Adrenal gland (tissue), 12 donors: ENCODE data around the gene CLASP1. TPM values are rescaled to one million over a fixed set of nuclear protein-coding genes. Genes with fewer than 3 reads are reported as not detected.
A peak's percentile ranks its signal among the peaks of the same experiment; 100 is the strongest.

Experiments
- DNase-seq, 7 donors: peaks; one replicate each; pipeline ENCODE4 v3.0.0-alpha.2; 2019 to 2020
- H3K27ac ChIP-seq, 5 donors: fragments of 200-600 bp; sonication (generic) in 4 of 5; 1 replicate in 3 of 5; 2 replicates in 2 of 5; pipeline versions ENCODE4 v1.5.1 to v1.8.0; 2016 to 2020; ENCODE audit warnings: mild to moderate bottlenecking in 1 of 5
- H3K27me3 ChIP-seq: fragments of 200-600 bp; 2 replicates; pipeline ENCODE4 v1.8.0; 2021
- H3K36me3 ChIP-seq, 2 donors: fragments of 200-600 bp; replicated peaks in 1 of 2; 1 replicate in 1 of 2; 2 replicates in 1 of 2; pipeline versions ENCODE4 v1.5.1 to v1.8.0; 2018 to 2022
- H3K4me1 ChIP-seq, 2 donors: fragments of 200-600 bp; replicated peaks in 1 of 2; 1 replicate in 1 of 2; 2 replicates in 1 of 2; pipeline versions ENCODE4 v1.5.1 to v1.8.0; 2018 to 2021
- H3K4me3 ChIP-seq, 4 donors: fragments of 200-600 bp; sonication (generic) in 3 of 4; one replicate each; pipeline ENCODE4 v1.5.1; 2016 to 2018
- H3K9me3 ChIP-seq, 3 donors: fragments of 200-600 bp; sonication (generic) in 1 of 3; replicated peaks in 1 of 3; 1 replicate in 2 of 3; 2 replicates in 1 of 3; pipeline versions ENCODE4 v1.5.1 to v1.8.0; 2016 to 2021
- CTCF ChIP-seq, 6 experiments: fragments of 450-650 bp in 4 of 6; fragments of 200-600 bp in 2 of 6; sonication (generic) in 1 of 6; IDR thresholded peaks; 1 replicate in 5 of 6; 2 replicates in 1 of 6; pipeline versions ENCODE4 v1.5.1 to v1.8.0; 2016 to 2021; ENCODE audit warnings: antibody characterized with exemption in 6 of 6, mild to moderate bottlenecking in 2 of 6, moderate library complexity in 1 of 6
- POLR2A ChIP-seq, 2 donors: fragments of 450-650 bp; IDR thresholded peaks; one replicate each; pipeline ENCODE4 v1.6.1; 2017; ENCODE audit warnings: antibody characterized with exemption in 2 of 2, mild to moderate bottlenecking in 2 of 2, moderate library complexity in 1 of 2
- WGBS, 4 donors: extraction: QIAGEN DNeasy Blood & Tissue Kit in 2 of 4; methylation state at CpG; one replicate each; pipeline versions ENCODE4 v1.1.5 to v1.1.7; 2013 to 2017; 5-methylcytosine and 5-hydroxymethylcytosine counted together
- intact Hi-C, 2 donors: fragments of 100-400 bp; cut with DNase I; formaldehyde crosslinking; loops; one replicate each; pipeline versions ENCODE4 v1.14.1 to v1.15.0; 2022 to 2023
- polyA plus RNA-seq, 3 donors: library from polyadenylated mRNA; stranded (reverse); fragments of 200-250 nt in 2 of 3; fragments of 350-450 nt in 1 of 3; fragmentation: Illumina TruSeq in 1 of 3; extraction: RNeasy Lipid Tissue Mini Kit (QIAGEN cat#74804) in 1 of 3; gene quantifications; one replicate each; pipeline ENCODE4 v1.2.3, GENCODE V29; 2013 to 2014
- total RNA-seq, 9 donors: library from RNA; depleted of rRNA in 4 of 9; stranded (reverse); fragments of >200 nt in 4 of 9; fragments of 120-200 nt in 1 of 9; fragmentation: NEBNext Ultra II Directional in 1 of 9; extraction: Animal tissue kit (Norgen Biotek cat#: 25700) in 1 of 9; gene quantifications; one replicate each; pipeline versions ENCODE4 v1.1.0 to v1.2.4, GENCODE V29; 2013 to 2023
- donor health status: healthy with polysubstance abuse.
- donor health status: Bipolar disorder and iron deficiency.
- donor health status: DM: yes; HTN: yes; CAD: no.
- donor health status: DM: no; HTN: no; CAD: no.
- donor health status: DM: no; HTN: no; CAD: no.
- donor health status: DM: yes; HTN: yes; CAD: no.

CLASP1 gene
- total and polyA plus RNA-seq, 12 donors = 14.9 to 66.1 (median 53.4) TPM

GRCh38 chr2:121532894-121533293 lies 116.4 kb downstream of the CLASP1 start:
- 65 to 79% (median 70%) methylated on average over 6 of the region's 6 CpGs for WGBS, 4 donors
- peak overlapping the region in 2 of 5 donors; percentile 51 to 98 for H3K27ac ChIP-seq
- no peaks in the 10 kb centered on the region for H3K27me3 ChIP-seq
- intact Hi-C loops = loop anchor here (5.0 to 10.0 kb wide), 5 partner anchors 112 to 189 kb away; partner anchors contain the start of gene CLASP1 (in 2 of the 2)
- TF ChIP-seq POLR2A (IDR thresholded peaks at IDR 0.05) = no peak
- TF ChIP-seq CTCF (IDR thresholded peaks at IDR 0.05) = no peak
- H3K36me3 ChIP-seq = no peaks in the 10 kb centered on the region
- H3K4me3 ChIP-seq = no peak overlapping the region
- H3K9me3 ChIP-seq = no peaks in the 10 kb centered on the region
- peaks cover 18 to 71% of the 10 kb centered on the region in 2 donors for H3K4me1 ChIP-seq
- DNase-seq = no peak

- no peak for DNase-seq
- Histone ChIP-seq H3K36me3 (no peaks in the 10 kb centered on the region), H3K27ac (peak overlapping the region in 3 of 5 donors; percentile 29 to 98 (median 96)), H3K4me3 (no peak overlapping the region), H3K9me3 (no peaks in the 10 kb centered on the region), H3K27me3 (no peaks in the 10 kb centered on the region), H3K4me1 (peaks cover 18 to 76% of the 10 kb centered on the region in 2 donors)
- 24 to 32% (median 28%) methylated on average over 4 of the region's 4 CpGs for WGBS, 4 donors
- TF ChIP-seq CTCF (IDR thresholded peaks at IDR 0.05) = no peak
- TF ChIP-seq POLR2A (IDR thresholded peaks at IDR 0.05) = no peak
- intact Hi-C loops = loop anchor here (5.0 to 10.0 kb wide), 5 partner anchors 112 to 190 kb away; partner anchors contain the start of gene CLASP1 (in 2 of the 2)
These were observed 116.9 kb downstream of the CLASP1 start for GRCh38 chr2:121532347-121532766.

- Histone ChIP-seq H3K4me1 (peaks cover 20 to 76% of the 10 kb centered on the region in 2 donors), H3K9me3 (no peaks in the 10 kb centered on the region), H3K27ac (peak overlapping the region; percentile 93 to 98 (median 96)), H3K36me3 (no peaks in the 10 kb centered on the region), H3K27me3 (no peaks in the 10 kb centered on the region), H3K4me3 (peak overlapping the region; percentile 5 to 75 (median 68))
- peak; percentile 79 to 90 (median 82) for DNase-seq
- 1% methylated on average over 34 to 46 of the region's 46 CpGs for WGBS, 4 donors
- TF ChIP-seq CTCF (IDR thresholded peaks at IDR 0.05) = no peak
- no peak for TF ChIP-seq POLR2A (IDR thresholded peaks at IDR 0.05)
- intact Hi-C loops = loop anchor here (5.0 to 10.0 kb wide), 5 partner anchors 115 to 192 kb away; partner anchors contain the start of gene CLASP1 (in 2 of the 2)
These were observed 119.0 kb downstream of the CLASP1 start for GRCh38 chr2:121530212-121530705.

GRCh38 chr2:121529439-121530211 lies 119.6 kb downstream of the CLASP1 start:
- TF ChIP-seq POLR2A (IDR thresholded peaks at IDR 0.05) = no peak
- no peak for TF ChIP-seq CTCF (IDR thresholded peaks at IDR 0.05)

More at GRCh38 chr2:121529439-121530211, 119.6 kb downstream of the CLASP1 start:
- peak; percentile 63 to 81 (median 64) for DNase-seq
- no peaks in the 10 kb centered on the region for H3K27me3 ChIP-seq
- H3K4me3 ChIP-seq = peak overlapping the region in 3 of 4 donors; percentile 5 to 75 (median 72)
- peak overlapping the region in 4 of 5 donors; percentile 93 to 98 (median 96) for H3K27ac ChIP-seq
- peaks cover 25 to 76% of the 10 kb centered on the region in 2 donors for H3K4me1 ChIP-seq
- intact Hi-C loops = loop anchor here (5.0 to 10.0 kb wide), 5 partner anchors 115 to 193 kb away; partner anchors contain the start of gene CLASP1 (in 2 of the 2)
- 6 to 11% (median 8%) methylated on average over 14 to 19 of the region's 19 CpGs for WGBS, 4 donors
- H3K9me3 ChIP-seq = no peaks in the 10 kb centered on the region
- no peaks in the 10 kb centered on the region for H3K36me3 ChIP-seq
